NB4 (cell line): Measurements from ENCODE around the gene SNED1.
A peak's percentile ranks its signal among the peaks of the same experiment; 100 is the strongest.
"Not testable (repeated sequence)": the region's sequence is repeated elsewhere in the genome, so short reads cannot be mapped to it uniquely, and the experiment has no call there.

ENCODE experiments used
- DNase-seq: peaks from one replicate; pipeline ENCODE4 v3.0.0; 2010; ENCODE audit warnings: low read depth
- H3K4me3 ChIP-seq: one replicate; pipeline ENCODE4 v1.5.1; 2011; ENCODE audit warnings: mild to moderate bottlenecking, low read depth, low read length, moderate library complexity
- MYC ChIP-seq: IDR thresholded peaks from 2 replicates; pipeline ENCODE4 v1.6.1; 2011; ENCODE audit warnings: low read depth, low read length
- POLR2A ChIP-seq: IDR thresholded peaks from 2 replicates; pipeline ENCODE4 v1.6.1; 2011; ENCODE audit warnings: mild to moderate bottlenecking; ENCODE audit not compliant: insufficient read length; ENCODE audit errors: extremely low read depth
- TF ChIP-seq, protein P1 (sequence below): IDR thresholded peaks from one replicate; pipeline ENCODE4 v1.5.1; 2012; ENCODE audit warnings: low read depth, low read length
- TF ChIP-seq, protein P2 (sequence below): IDR thresholded peaks from 2 replicates; pipeline ENCODE4 v1.6.1; 2011; ENCODE audit warnings: low read depth, low read length

SNED1 gene

DNA sequence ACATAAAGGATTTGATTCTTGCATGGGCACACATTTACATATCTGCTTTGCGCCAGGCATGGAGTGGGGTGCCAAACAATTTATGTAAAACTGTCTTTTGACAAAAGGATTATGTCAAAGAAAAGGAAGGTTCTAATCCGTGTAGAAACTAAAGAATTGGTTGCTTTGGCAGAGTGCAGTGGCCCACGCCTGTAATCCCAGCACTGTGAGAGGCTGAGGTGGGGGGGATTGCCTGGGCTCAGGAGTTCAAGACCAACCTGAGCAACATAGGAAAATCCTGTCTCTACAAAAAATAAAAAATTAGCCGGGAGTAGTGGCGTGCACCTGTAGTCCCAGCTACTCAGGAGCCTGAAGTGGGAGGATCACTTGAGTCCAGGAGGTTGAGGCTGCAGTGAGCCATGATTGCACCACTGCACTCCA, 104.8 kb downstream of the SNED1 start:
- peak overlapping the region; percentile 94 for H3K4me3 ChIP-seq
- TF ChIP-seq MYC (no peak), POLR2A (no peak)
- TF ChIP-seq, protein P1, sequence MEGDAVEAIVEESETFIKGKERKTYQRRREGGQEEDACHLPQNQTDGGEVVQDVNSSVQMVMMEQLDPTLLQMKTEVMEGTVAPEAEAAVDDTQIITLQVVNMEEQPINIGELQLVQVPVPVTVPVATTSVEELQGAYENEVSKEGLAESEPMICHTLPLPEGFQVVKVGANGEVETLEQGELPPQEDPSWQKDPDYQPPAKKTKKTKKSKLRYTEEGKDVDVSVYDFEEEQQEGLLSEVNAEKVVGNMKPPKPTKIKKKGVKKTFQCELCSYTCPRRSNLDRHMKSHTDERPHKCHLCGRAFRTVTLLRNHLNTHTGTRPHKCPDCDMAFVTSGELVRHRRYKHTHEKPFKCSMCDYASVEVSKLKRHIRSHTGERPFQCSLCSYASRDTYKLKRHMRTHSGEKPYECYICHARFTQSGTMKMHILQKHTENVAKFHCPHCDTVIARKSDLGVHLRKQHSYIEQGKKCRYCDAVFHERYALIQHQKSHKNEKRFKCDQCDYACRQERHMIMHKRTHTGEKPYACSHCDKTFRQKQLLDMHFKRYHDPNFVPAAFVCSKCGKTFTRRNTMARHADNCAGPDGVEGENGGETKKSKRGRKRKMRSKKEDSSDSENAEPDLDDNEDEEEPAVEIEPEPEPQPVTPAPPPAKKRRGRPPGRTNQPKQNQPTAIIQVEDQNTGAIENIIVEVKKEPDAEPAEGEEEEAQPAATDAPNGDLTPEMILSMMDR, result no peak

DNA sequence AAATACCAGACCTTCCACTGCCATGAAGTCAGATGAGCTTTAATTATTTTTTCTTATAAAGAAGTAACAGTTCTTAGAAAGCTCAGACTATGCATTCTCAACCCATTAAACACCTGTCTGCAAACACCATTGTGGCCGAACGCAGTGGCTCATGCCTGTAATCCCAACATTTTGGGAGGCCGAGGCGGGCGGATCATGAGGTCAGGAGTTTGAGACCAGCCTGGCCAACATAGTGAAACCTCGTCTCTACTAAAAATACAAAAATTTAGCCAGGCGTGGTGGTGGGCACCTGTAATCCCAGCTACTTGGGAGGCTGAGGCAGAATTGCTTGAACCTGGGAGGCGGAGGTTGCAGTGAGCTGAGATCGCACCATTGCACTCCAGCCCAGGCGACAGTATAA, 106.2 kb downstream of the SNED1 start:
- H3K4me3 ChIP-seq, result not testable (repeated sequence)

More for the DNA sequence above, 104.8 kb downstream of the SNED1 start:
- DNase-seq, result no peak

DNA sequence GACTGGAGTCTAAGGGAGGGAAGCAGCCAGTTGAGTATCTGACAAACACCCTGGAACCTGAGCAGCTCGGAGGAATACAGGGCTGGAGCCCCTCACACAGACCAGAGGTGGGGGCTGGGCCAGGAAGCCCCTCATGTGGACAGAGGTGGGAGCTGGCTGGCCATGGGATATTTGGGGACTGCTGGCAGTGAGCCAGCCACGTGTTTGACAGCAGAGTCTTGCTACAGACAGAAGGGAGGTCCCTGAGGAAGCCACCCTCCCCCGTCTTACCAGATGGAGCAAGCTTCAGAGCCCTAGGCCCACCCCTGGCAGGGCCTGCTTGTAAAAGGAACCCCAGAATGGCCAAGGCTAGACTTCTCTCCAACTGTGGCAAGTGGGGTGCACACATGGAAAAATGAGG, 107.2 kb downstream of the SNED1 start:
- TF ChIP-seq, protein P2, sequence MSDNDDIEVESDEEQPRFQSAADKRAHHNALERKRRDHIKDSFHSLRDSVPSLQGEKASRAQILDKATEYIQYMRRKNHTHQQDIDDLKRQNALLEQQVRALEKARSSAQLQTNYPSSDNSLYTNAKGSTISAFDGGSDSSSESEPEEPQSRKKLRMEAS, result peak; percentile 64
- TF ChIP-seq, protein P1, result no peak
- TF ChIP-seq POLR2A, result no peak
- TF ChIP-seq MYC, result peak; percentile 61
- H3K4me3 ChIP-seq, result no peak overlapping the region
- peak; percentile 53 for DNase-seq

More for the DNA sequence above, 106.2 kb downstream of the SNED1 start:
- DNase-seq, result not testable (repeated sequence)

DNA sequence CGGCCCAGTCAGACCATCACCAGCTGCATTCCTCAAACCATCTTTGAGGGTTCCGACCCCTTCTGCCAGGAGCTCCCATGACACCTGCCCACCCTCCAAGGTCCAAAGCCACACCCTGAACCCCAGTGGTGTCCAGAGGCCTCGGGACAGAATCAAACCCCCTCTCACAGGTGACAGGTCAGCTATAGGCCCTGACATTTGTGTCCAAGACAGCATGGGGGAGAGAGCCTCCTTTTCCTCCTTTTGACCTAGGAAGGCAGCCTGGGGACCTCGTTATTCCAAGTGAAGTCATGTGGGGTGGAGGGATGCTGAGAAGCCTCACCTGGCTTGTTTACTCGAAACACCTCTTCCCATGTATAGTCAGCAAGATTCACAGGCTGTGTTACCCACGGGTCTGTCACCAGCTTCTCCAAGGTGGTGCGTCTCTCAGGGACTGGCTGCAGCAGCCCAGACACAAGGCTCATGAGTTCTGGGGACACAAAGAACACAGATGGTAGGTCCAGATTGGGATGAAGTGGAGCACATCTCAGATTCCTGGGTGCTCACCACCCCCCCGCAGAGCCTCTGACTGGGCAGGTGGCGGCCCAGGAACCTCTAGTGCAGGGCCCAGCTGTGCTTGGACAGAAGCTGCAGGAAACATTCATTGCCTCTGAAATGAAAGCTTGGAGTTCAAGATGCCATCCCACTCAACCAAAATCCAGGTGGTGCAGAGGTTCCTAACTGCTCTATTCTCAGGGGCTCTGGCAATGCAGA, 108.8 kb downstream of the SNED1 start:
- TF ChIP-seq, protein P1, result no peak
- TF ChIP-seq, protein P2, result no peak
- TF ChIP-seq MYC (no peak), POLR2A (no peak)
- DNase-seq, result no peak
- no peak overlapping the region for H3K4me3 ChIP-seq

DNA sequence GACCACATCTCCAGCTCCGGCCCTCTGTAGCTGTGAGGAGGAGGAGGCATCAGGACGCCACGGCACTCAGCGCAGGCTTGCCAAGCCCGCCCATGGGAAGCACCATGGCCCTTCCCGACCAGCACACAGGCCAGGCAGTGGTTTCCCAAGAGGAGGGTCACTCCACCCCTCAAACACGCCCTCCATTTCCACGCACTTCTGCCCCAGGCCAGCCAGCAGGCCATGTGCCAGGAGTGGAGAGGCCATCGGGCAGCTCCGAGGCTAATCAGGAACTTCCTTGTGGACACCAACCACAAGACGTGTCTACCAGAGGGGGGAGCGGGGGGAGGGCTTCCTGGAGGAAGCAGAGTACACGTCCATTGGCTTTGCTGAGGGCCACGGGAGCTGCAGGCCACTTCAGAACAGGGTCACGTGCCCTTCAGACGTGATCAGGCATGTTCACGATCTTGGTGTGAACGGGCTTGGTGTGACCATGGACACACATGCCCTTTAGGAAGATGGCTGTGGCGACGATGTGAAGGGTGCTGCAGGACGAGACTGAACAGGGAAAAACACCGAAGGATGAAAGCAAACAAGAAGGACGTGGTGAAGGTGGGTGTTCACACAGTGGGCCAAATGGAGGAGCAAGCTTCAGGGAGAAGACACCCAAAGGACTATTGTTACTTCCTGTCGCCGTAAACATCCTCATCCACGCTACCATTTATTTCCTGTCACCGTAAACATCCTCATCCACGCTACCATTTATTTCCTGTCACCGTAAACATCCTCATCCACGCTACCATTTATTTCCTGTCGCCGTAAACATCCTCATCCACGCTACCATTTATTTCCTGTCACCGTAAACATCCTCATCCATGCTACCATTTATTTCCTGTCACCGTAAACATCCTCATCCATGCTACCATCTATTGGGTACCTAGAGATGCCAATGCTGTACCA, 110.1 kb downstream of the SNED1 start:
- no peak for DNase-seq
- no peak overlapping the region for H3K4me3 ChIP-seq

More for the DNA sequence above, 110.1 kb downstream of the SNED1 start:
- TF ChIP-seq, protein P1, result no peak
- TF ChIP-seq POLR2A, result no peak
- TF ChIP-seq MYC, result no peak
- TF ChIP-seq, protein P2, result no peak
